ENCODE data around the gene CCR8.
"Not testable (repeated sequence)": the region's sequence is repeated elsewhere in the genome, so short reads cannot be mapped to it uniquely, and the experiment has no call there.

The CCR8 gene

DNA sequence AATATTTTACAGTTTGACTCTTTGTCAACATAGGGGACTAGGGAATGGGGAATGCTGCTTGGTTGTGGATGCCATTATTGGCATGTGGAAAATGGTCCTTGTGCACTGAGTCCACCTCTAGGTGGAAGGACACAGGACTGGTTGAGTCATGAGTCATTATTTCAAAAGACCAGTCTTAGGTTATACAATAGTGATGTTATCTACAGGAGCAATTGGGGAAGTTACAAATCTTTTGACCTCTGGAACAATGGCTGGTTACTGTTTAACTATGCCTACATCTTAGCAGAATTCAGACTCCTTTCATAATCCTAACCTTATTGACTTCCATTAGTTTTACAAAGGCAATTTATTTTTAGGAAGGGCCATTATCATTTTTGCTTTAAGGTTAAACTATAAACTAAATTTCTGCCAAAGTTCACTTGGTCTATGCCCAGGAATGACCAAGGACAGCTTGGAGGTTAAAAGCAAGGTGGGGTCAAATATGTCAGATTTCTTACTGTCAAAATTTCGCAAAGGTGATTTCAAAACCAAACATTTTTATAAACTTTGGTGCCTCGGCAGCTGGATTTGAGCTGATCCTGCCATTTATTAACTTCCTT, 11.8 kb upstream of the CCR8 start:
- no peak for DNase-seq

- DNase-seq: no peak
Observed at GRCh38 chr3:39318301-39318700, 11.2 kb upstream of the CCR8 start.

DNA sequence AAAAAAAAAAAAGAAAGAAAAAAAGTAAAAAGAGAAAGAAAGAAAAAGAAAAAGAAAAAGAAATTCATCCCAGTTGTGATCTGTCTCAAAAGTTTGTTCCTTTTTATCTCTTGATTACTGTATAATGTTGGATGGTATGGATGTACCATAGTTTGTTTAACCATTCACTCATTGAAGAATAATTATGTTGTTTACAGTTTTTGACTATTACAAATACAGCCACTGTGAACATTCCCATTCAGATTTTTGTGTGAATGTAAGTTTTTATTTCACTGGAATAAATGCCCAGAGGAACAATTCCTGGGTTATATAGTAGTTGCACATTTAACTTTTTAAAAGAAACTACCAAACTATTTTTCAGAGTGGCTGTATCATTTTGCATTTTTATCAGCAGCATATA, 10.3 kb upstream of the CCR8 start:
- no peak for DNase-seq

GRCh38 chr3:39321574-39321983, 7.9 kb upstream of the CCR8 start:
- DNase-seq: not testable (repeated sequence)

DNA sequence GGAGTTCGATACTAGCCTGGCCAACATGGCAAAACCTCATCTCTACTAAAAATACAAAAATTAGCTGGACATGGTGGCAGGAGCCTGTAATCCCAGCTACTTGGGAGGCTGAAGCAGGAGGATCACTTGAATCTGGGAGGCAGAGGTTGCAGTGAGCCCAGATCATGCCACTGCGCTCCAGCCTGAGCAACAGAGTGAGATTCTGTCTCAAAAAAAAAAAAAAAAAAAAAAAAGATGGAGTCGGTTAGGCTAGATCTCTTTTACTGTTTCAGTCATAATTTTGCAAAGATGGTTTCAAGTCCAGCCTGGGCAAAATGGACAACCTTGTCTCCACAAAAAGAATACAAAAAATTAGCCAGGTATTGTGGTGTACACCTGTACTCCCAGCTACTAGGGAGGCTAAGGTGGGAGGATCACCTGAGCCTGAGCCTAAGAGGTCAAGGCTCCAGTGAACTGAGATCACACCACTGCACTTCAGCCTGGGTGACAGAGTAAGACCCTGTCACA, 7.2 kb upstream of the CCR8 start:
- not testable (repeated sequence) for DNase-seq

- DNase-seq: no peak
Observed at GRCh38 chr3:39322936-39323335, 6.6 kb upstream of the CCR8 start.

GRCh38 chr3:39323494-39323893, 6.0 kb upstream of the CCR8 start:
- no peak for DNase-seq

DNA sequence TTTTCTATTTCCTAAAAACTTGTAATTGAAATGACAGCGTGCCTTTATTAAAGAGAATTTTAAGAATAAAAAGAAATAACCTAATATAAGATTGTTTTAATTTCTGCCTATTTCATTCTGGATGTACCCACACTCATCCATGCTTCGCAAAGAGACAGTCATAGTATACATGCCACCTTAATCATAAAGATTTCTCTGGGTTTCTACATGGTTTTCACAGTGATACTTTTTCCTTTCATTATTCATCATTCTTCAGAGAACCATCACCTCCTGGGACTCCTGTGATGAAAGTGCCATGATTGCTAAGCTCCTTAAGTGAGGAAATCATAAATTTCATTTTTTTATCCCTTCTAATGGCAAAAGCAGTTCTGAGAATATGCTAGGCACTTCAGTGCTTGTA, 4.3 kb upstream of the CCR8 start:
- DNase-seq: no peak

- DNase-seq: no peak
Observed at GRCh38 chr3:39327053-39327745, 2.3 kb upstream of the CCR8 start.

DNA sequence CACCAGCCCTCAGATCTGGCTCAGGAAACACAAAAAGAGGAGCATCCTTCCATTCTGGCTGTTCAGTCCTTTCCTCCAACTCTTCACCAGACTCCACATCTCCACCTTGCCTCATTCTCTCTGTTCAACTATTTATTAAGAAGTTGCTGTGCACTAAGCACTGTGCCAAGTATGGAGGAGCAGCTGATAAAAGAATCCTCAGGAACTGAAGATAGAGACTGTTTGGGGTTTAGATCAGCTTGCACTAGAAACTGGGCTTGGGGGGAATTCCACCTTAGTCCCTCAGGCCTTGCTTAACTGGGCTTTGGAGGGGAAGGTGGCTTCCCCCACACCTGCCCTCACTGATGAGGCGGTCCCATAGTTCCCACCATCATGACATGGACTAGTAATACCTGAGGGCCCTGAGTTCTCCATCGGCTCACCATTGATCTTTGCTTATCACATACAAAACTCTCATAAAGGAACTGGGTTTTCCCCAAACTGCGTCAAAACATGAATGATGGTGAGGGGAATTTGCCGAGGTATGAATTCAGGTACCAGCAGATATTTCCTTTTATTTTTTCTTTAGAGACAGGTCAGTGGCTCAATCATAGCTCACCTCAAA, 1.7 kb upstream of the CCR8 start:
- DNase-seq: no peak

- DNase-seq: no peak
Observed at GRCh38 chr3:39330824-39331223, 1.3 kb downstream of the CCR8 start.

DNA sequence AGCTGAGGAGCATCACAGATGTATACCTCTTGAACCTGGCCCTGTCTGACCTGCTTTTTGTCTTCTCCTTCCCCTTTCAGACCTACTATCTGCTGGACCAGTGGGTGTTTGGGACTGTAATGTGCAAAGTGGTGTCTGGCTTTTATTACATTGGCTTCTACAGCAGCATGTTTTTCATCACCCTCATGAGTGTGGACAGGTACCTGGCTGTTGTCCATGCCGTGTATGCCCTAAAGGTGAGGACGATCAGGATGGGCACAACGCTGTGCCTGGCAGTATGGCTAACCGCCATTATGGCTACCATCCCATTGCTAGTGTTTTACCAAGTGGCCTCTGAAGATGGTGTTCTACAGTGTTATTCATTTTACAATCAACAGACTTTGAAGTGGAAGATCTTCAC, 3.0 kb downstream of the CCR8 start:
- DNase-seq: no peak

DNA sequence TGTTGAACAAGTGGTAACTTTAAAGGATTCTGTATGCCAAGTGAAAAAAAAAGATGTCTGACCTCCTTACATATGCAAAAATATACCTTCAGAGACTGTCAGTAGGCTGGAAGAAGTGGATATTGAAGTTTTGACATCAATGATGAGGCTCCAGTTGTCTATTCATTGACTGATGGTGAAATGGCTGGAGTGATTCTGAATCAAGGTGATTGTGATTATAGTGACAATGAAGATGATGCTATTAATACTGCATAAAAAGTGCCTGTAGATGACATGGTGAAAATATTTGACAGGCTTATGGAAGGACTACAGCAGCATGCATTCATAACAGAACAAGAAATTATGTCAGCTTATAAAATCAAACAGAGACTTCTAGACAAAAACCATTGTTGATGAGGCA, 4.1 kb downstream of the CCR8 start:
- DNase-seq: no peak

DNA sequence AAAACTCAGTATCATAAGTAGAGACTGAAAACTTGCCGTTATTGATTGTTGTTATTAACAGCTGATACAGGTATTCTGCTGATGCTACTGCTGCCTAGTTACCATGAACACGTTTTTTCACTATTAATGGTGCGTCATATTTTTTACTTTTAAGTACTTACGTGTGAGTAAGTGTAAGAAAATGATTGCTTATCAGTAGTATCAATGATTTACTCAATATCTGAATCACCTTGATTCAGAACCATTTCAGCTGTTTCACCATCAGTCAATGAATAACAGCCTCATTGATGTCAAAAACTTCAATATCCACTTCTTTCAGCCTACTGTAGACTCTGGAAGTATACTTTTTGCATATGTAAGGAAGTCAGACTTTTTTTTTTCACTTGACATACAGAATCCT, 4.7 kb downstream of the CCR8 start:
- no peak for DNase-seq

GRCh38 chr3:39338201-39338600, 8.7 kb downstream of the CCR8 start:
- no peak for DNase-seq

GRCh38 chr3:39339086-39339485, 9.6 kb downstream of the CCR8 start:
- peak; percentile 41 for DNase-seq

DNA sequence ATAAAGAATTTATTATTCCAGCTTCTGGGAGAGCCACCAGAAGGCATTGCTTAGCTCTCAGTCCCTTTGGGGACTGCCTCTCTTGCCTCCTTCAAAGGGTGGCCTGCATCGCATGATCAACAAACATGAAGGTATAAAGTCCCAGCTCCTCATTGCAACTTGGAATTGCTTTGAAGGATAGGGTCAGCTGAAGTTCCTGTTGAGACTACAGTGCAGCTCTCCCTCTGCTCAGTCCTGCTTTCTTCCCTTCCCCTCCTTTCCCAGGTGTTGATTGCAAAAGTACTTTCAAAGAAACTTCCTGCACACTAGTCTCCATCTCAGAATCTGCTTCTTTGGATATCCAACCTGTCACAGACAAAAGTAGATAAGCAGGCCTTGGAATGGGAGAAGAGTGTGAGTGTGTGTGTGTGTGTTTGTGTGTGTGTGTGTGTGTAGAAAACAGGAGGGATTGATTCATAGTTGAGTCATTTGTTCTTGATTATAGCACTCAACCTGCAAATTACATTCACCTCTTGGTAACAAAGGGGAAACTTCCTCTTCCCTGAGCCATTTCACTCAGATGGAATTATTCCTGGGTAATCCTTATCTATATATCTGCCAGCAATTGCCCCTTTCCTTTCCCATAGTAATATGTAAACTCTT, 13.7 kb downstream of the CCR8 start:
- DNase-seq: no peak

- no peak for DNase-seq
Observed at GRCh38 chr3:39343760-39344159, 14.3 kb downstream of the CCR8 start.

- no peak for DNase-seq
Observed at GRCh38 chr3:39344746-39345344, 15.3 kb downstream of the CCR8 start.

DNA sequence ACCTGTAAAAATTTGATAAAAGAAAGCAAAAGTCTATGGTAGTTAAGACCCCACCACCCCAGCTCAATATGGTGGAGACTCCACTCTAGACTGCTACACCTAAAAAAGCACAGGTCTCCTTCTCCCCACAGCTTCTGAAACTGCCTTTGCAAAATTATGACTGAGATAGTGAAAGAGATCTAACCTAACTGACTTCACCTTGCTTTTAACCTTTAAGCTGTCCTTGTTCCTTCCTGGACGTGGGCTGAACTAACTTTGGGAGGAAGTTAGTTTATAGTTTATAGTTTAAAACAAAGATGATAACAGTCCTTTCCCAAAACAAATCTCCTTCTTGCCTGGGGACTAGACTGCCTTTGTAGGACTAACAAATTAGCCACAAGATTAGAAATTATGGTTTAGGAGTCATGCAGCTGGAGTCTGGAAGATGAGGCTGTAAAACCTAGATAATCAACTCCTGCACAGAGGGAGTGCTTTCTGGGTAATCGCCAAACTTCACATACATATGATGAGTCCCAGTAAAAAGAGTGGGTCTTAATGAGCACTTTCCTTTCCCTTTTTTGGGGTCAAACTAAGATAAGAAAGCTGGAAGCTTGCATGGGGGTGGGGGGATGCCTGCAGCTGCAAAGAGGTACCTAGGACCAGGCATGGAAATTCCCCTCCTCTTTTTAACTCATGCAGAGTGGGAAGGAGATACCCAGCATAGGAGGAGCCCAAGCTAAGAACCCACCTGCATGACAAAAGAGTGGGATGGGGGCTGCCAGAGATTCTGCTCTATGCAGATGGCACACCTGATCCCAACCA, 17.5 kb downstream of the CCR8 start:
- no peak for DNase-seq

GRCh38 chr3:39347586-39347876, 18.0 kb downstream of the CCR8 start:
- DNase-seq: no peak

GRCh38 chr3:39349080-39349479, 19.6 kb downstream of the CCR8 start:
- peak; percentile 94 for DNase-seq

- DNase-seq: no peak
Observed at GRCh38 chr3:39350714-39351113, 21.2 kb downstream of the CCR8 start.

All from NCI-H2029 (cell line).